ENCODE data around the gene IARS1.

DNA sequence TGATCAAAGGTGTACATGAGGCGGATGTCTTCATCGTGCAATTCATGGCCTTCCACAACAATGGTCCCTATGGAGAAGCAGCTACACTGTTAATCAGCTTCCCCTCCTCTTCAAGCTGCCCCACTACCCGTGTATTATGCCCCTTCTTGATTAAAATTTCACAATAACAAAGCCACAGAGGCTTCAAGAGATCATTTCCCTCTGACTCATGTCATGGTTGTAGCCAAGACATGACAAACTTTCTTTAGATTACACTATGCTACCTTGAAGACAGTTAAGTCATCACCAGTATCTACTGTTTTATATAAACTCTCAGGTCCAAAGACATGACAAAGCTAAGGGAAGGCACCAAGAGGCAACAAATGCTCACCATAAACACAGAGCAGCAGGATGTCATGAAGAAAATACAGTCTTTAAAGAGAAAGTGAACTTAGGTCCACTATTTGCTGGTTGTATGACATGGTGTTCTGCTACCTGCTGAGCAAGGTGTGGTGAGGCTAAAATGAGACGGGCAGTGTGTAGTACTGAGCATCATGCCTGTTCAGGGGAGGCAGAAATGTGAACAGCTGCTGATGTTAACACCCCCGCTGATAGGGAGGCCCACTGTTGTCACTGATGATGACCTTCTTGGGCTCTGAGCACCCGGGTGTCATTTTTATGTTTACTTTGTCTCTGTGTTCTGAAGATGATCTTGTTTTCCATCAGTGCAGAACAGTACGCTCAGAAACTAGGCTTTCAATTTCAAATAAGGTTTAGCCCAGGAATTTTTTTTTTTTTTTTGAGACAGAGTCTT lies 48.3 kb downstream of the IARS1 start:
- no peak for TF ChIP-seq SUZ12 (IDR thresholded peaks at IDR 0.05; ENCODE audit: extremely low read depth, insufficient read depth, insufficient read length)
- TF ChIP-seq ZNF274 (IDR thresholded peaks at IDR 0.05; ENCODE audit: low read depth, low read length): no peak
- TF ChIP-seq YY1 (IDR thresholded peaks at IDR 0.05; ENCODE audit: insufficient read depth, insufficient read length): no peak
